Calu3 (cell line): Measurements from ENCODE around the gene SLC7A1. TPM values are rescaled to one million over a fixed set of nuclear protein-coding genes. Genes with fewer than 3 reads are reported as not detected.

Experiments
- BruUV-seq: library from RNA; stranded (reverse); fragments of 400-500 nt; replicated peaks from 2 replicates; lab custom pipeline; 2021; lab: Mats Ljungman, UMichigan
- CTCF ChIA-PET: fragments of 300-600 bp; sonication (Branson Sonifier 250); formaldehyde crosslinking; loops from one replicate; lab custom pipeline; 2022; ENCODE audit warnings: antibody characterized with exemption; lab: Charles Lee
- DNase-seq: peaks from one replicate; pipeline ENCODE4 v3.0.0; 2022
- H3K27ac Mint-ChIP-seq: one replicate; pipeline ENCODE4 v1.8.0; 2022; ENCODE audit warnings: mixed read lengths; ENCODE audit not compliant: unreplicated experiment
- H3K27me3 Mint-ChIP-seq: one replicate; pipeline ENCODE4 v1.8.0; 2022; ENCODE audit warnings: mixed read lengths; ENCODE audit not compliant: unreplicated experiment
- H3K36me3 Mint-ChIP-seq: one replicate; pipeline ENCODE4 v1.8.0; 2022; ENCODE audit warnings: mild to moderate bottlenecking, moderate library complexity, mixed read lengths; ENCODE audit not compliant: insufficient read depth, unreplicated experiment
- H3K4me1 Mint-ChIP-seq: one replicate; pipeline ENCODE4 v1.8.0; 2022; ENCODE audit warnings: mild to moderate bottlenecking, low read depth, mixed read lengths; ENCODE audit not compliant: unreplicated experiment
- H3K4me3 Mint-ChIP-seq: one replicate; pipeline ENCODE4 v1.8.0; 2022; ENCODE audit warnings: mild to moderate bottlenecking, low read depth, moderate library complexity, mixed read lengths; ENCODE audit not compliant: unreplicated experiment
- H3K9me3 Mint-ChIP-seq: one replicate; pipeline ENCODE4 v1.8.0; 2022; ENCODE audit warnings: low read depth, mixed read lengths; ENCODE audit not compliant: unreplicated experiment
- CTCF ChIP-seq: fragments of 200-600 bp; IDR thresholded peaks from one replicate; pipeline ENCODE4 v1.8.0; 2022; ENCODE audit warnings: antibody characterized with exemption; ENCODE audit not compliant: unreplicated experiment
- intact Hi-C: fragments of 100-400 bp; cut with micrococcal nuclease; formaldehyde crosslinking; loops from one replicate; pipeline ENCODE4 v1.10.0; 2022; ENCODE audit not compliant: unreplicated experiment
- total RNA-seq: library from RNA; stranded (reverse); gene quantifications from 2 replicates; pipeline ENCODE4 v1.2.3, GENCODE V29; 2022

The SLC7A1 gene
- total RNA-seq, 1 experiment from 2014 or later = 86.6 TPM

GRCh38 chr13:29537736-29538651 is 57.5 kb downstream of the SLC7A1 start:
- H3K9me3 Mint-ChIP-seq = no peaks in the 10 kb centered on the region
- H3K36me3 Mint-ChIP-seq = peaks cover 26% of the 10 kb centered on the region
- no peak for DNase-seq
- CTCF ChIA-PET = no interaction called here
- no peaks in the 10 kb centered on the region for H3K27me3 Mint-ChIP-seq
- TF ChIP-seq CTCF = no peak
- H3K4me1 Mint-ChIP-seq = peaks cover 8% of the 10 kb centered on the region
- intact Hi-C loops = no loop called here
- no peak overlapping the region for H3K4me3 Mint-ChIP-seq
- no peak overlapping the region for H3K27ac Mint-ChIP-seq
- no TSS peak for BruUV-seq

- Mint-ChIP-seq H3K9me3 (no peaks in the 10 kb centered on the region), H3K27me3 (no peaks in the 10 kb centered on the region), H3K36me3 (peaks cover 26% of the 10 kb centered on the region), H3K27ac (no peak overlapping the region), H3K4me3 (no peak overlapping the region), H3K4me1 (peaks cover 8% of the 10 kb centered on the region)
- no peak for TF ChIP-seq CTCF
- no TSS peak for BruUV-seq
- CTCF ChIA-PET = no interaction called here
- no peak for DNase-seq
- intact Hi-C loops = no loop called here
Observed at GRCh38 chr13:29536853-29537252, 58.6 kb downstream of the SLC7A1 start.

GRCh38 chr13:29535663-29536655 is 59.5 kb downstream of the SLC7A1 start:
- peaks cover 4% of the 10 kb centered on the region for H3K4me1 Mint-ChIP-seq
- CTCF ChIA-PET = no interaction called here
- no TSS peak for BruUV-seq
- no peak overlapping the region for H3K27ac Mint-ChIP-seq
- H3K36me3 Mint-ChIP-seq = peaks cover 22% of the 10 kb centered on the region
- DNase-seq = no peak
- TF ChIP-seq CTCF = no peak
- H3K9me3 Mint-ChIP-seq = no peaks in the 10 kb centered on the region
- H3K4me3 Mint-ChIP-seq = no peak overlapping the region
- intact Hi-C loops = no loop called here
- no peaks in the 10 kb centered on the region for H3K27me3 Mint-ChIP-seq

- Mint-ChIP-seq H3K9me3 (no peaks in the 10 kb centered on the region), H3K27ac (peak overlapping the region; percentile 27), H3K36me3 (peaks cover 24% of the 10 kb centered on the region), H3K27me3 (no peaks in the 10 kb centered on the region), H3K4me1 (no peaks in the 10 kb centered on the region), H3K4me3 (no peak overlapping the region)
- intact Hi-C loops = no loop called here
- no peak for DNase-seq
- no peak for TF ChIP-seq CTCF
- BruUV-seq = no TSS peak
- CTCF ChIA-PET = no interaction called here
Observed at GRCh38 chr13:29534083-29534482, 61.4 kb downstream of the SLC7A1 start.
